NCI-H82 treated with DMSO at 0.1 percent for 48 hours (cell line): ENCODE measurements around the gene ZC3H14.

Source experiments
- DNase-seq: peaks from one replicate; lab custom pipeline; 2025; ENCODE audit not compliant: unreplicated experiment; lab: John Stamatoyannopoulos, UW

Gene ZC3H14

GRCh38 chr14:88551094-88551870 is 11.6 kb upstream of the ZC3H14 start:
- DNase-seq, result peak; percentile 64

- DNase-seq, result no peak
These were observed 10.8 kb upstream of the ZC3H14 start for GRCh38 chr14:88551980-88552431.

GRCh38 chr14:88552876-88553275 is 10.0 kb upstream of the ZC3H14 start:
- DNase-seq, result no peak

- no peak for DNase-seq
These were observed 8.9 kb upstream of the ZC3H14 start for GRCh38 chr14:88553886-88554456.

GRCh38 chr14:88554457-88555286 is 8.2 kb upstream of the ZC3H14 start, which contains the start of gene PTPN21:
Gene PTPN21 (minus strand): TSS chr14:88555007. CDS start chr14:88550417, 4,590 bp downstream.
- DNase-seq, result no peak

GRCh38 chr14:88556581-88556980 is 6.3 kb upstream of the ZC3H14 start:
- DNase-seq, result no peak

DNA sequence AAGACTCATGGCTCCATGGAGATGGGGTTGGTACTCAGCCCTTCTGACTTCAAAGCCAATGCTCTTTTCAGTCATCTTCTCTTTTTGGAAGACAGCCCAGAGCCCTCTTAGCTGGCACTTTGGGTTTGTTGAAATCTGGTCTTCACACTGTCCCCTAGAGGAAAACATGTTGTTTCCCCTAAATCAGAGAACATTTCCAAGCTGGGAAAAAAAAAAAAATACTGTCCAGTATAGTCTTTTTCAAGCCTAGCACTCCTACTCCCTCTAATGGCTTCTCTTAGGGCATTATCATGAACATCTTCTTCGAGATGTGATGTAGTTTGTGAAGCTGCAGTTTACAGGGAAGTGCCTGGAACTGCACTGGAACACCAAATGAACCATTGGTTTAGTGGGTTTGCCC is 3.0 kb upstream of the ZC3H14 start:
- no peak for DNase-seq

GRCh38 chr14:88562532-88562830 is 356 bp upstream of the ZC3H14 start:
- no peak for DNase-seq

GRCh38 chr14:88563845-88564244 is 1.0 kb downstream of the ZC3H14 start:
- no peak for DNase-seq

DNA sequence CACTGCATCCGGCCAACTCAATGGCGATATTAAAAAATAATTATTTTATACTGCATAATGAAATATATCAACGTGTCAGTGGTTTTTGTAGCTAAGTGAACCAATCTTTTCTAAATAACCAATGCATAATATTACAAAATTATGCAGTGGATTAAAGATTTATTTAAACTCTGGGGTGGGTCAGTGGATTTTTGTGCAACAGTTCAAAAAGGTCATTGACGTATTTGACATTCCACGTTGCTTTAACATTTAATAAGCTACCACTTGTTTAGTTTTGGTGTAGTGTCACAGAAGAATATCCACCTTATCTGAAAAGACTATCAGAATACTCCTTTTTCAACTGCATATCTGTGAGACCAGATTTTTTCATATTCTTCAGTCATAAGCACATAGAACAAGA is 2.6 kb downstream of the ZC3H14 start:
- DNase-seq, result no peak

DNA sequence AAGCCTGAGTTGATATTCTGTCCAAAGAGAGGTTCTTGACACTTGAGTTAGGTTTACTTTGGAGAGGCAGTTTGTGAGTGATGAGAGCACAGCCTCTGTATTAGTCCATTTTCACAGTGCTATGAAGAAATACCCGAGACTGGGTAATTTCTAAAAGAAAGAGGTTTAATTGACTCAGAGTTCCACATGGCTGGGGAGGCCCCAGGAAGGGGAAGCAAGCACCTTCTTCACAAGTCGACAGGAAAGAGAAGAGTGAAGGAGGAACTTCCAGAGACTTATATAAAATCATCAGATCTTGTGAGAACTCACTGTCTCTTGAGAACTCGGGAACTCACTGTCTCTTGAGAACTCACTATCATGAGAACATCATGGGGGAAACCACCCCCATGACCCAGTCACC is 5.4 kb downstream of the ZC3H14 start:
- DNase-seq, result no peak

DNA sequence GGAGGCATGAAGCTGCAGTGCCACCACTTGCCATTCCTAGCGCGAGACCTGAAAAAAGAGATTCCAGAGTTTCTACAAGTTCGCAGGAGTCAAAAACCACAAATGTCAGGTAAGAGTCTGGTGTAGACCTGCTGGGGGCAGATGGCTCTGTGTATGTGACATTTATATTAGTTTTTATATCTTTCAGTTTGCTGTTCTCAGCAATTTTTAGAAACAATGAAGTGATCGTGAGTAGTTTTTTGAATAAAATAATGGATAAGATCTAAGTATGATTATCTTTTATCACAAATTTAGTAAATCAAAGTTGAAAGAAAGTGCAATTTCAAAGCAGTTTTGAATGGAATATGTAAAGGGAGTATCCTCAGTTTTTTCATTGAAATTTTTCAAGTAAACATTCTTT is 9.3 kb downstream of the ZC3H14 start:
- no peak for DNase-seq

GRCh38 chr14:88576222-88576621 is 13.4 kb downstream of the ZC3H14 start:
- no peak for DNase-seq

DNA sequence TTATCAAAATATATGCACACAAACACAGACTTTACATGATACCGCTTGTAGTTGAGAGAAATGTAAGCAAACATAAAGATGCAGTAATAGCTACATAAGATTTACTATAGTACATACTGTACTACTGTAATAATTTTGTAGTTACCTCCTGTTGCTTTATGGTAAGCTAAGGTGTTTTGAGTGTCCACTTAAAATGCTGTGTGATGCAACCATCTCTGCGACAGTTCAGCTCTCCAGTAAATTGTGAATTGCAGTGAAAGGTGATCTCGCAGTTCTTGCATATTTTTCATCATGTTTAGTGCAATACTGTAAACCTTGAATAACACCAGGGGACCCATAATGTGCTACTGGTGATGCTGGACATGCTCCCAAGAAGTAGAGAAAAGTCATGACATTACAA is 21.6 kb downstream of the ZC3H14 start:
- no peak for DNase-seq

- no peak for DNase-seq
These were observed 25.2 kb downstream of the ZC3H14 start for GRCh38 chr14:88588081-88588480.

GRCh38 chr14:88590173-88590572 is 27.3 kb downstream of the ZC3H14 start:
- no peak for DNase-seq

DNA sequence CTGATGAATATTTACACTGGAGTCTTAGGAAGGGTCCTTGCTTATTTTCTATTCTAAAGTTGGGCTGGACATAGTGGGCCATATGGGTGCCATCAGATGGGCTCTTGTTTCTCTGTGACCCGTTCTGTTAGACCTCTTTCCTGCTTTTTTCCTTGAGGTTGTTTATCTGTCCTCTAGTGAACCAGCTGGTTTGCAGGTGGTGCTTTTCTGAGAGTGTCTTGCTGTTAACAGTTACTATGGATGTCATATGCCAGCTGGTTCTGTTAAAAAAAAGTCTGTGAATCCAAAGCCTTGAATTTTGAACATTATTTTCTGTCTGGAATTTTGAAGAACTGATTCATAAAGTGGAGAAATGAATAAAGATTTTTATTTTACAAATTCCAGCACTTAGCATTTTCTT is 29.2 kb downstream of the ZC3H14 start:
- no peak for DNase-seq

GRCh38 chr14:88597038-88597437 is 34.2 kb downstream of the ZC3H14 start:
- DNase-seq, result no peak

DNA sequence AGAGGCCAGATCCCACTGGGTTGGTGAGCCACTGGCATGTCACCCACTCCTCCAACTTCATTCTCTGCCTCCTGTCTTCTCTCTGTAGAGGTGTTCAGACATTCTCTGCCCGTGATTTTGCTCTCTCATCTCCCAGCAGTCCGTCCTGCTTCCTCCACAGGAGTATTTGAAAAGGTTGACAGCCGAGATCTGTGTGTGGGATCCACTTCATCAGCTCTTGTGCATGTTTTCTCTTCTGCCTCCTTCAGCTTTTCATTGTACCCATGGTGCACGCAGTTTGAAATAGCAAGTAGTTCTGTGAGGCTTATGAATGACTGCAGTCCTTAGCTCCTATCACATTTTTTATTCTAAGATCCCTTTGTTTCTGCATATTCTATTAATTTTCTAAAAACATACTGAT is 34.8 kb downstream of the ZC3H14 start:
- DNase-seq, result no peak

GRCh38 chr14:88598097-88598675 is 35.3 kb downstream of the ZC3H14 start:
- no peak for DNase-seq

GRCh38 chr14:88599326-88599725 is 36.5 kb downstream of the ZC3H14 start:
- DNase-seq, result no peak
